ENCODE measurements around the gene UNC119.

- TF ChIP-seq EP300 (IDR thresholded peaks at IDR 0.05) (no peak), CTCF (IDR thresholded peaks at IDR 0.05) (no peak)
Observed at GRCh38 chr17:28526381-28526780, 26.0 kb downstream of the UNC119 start.
